Measurements from ENCODE around the gene CYTH1.
A peak's percentile ranks its signal among the peaks of the same experiment; 100 is the strongest.

Gene CYTH1

DNA sequence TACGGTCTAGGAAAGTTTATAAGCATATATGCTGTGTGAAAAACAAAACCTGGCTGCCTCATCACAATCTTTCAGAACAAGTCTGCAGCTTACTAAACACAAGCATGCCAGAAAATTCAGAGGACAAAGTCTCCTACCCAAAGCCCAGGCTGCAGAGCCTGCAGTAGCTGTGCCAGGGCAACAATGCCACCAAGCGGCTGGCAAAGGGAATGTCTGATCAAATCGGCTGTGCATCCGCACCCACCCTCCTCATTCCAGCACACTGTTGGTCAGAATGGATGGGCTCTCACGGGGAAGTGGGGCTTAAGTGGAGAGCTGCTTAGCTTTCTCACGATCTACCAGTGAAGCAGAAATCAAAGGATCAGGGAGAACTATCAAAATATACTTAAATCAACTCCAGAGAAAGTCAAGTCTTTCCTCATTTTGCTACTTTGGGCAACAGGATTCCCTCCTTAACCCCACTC, 73.5 kb downstream of the CYTH1 start:
- peaks cover 16% of the 10 kb centered on the region for H3K4me1 ChIP-seq (ENCODE audit: control insufficient read depth, insufficient read depth, low read length)
- TF ChIP-seq, protein P1, sequence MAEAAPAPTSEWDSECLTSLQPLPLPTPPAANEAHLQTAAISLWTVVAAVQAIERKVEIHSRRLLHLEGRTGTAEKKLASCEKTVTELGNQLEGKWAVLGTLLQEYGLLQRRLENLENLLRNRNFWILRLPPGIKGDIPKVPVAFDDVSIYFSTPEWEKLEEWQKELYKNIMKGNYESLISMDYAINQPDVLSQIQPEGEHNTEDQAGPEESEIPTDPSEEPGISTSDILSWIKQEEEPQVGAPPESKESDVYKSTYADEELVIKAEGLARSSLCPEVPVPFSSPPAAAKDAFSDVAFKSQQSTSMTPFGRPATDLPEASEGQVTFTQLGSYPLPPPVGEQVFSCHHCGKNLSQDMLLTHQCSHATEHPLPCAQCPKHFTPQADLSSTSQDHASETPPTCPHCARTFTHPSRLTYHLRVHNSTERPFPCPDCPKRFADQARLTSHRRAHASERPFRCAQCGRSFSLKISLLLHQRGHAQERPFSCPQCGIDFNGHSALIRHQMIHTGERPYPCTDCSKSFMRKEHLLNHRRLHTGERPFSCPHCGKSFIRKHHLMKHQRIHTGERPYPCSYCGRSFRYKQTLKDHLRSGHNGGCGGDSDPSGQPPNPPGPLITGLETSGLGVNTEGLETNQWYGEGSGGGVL (tag by site-specific recombination; IDR thresholded peaks at IDR 0.05), result no peak
- TF ChIP-seq, protein P2, sequence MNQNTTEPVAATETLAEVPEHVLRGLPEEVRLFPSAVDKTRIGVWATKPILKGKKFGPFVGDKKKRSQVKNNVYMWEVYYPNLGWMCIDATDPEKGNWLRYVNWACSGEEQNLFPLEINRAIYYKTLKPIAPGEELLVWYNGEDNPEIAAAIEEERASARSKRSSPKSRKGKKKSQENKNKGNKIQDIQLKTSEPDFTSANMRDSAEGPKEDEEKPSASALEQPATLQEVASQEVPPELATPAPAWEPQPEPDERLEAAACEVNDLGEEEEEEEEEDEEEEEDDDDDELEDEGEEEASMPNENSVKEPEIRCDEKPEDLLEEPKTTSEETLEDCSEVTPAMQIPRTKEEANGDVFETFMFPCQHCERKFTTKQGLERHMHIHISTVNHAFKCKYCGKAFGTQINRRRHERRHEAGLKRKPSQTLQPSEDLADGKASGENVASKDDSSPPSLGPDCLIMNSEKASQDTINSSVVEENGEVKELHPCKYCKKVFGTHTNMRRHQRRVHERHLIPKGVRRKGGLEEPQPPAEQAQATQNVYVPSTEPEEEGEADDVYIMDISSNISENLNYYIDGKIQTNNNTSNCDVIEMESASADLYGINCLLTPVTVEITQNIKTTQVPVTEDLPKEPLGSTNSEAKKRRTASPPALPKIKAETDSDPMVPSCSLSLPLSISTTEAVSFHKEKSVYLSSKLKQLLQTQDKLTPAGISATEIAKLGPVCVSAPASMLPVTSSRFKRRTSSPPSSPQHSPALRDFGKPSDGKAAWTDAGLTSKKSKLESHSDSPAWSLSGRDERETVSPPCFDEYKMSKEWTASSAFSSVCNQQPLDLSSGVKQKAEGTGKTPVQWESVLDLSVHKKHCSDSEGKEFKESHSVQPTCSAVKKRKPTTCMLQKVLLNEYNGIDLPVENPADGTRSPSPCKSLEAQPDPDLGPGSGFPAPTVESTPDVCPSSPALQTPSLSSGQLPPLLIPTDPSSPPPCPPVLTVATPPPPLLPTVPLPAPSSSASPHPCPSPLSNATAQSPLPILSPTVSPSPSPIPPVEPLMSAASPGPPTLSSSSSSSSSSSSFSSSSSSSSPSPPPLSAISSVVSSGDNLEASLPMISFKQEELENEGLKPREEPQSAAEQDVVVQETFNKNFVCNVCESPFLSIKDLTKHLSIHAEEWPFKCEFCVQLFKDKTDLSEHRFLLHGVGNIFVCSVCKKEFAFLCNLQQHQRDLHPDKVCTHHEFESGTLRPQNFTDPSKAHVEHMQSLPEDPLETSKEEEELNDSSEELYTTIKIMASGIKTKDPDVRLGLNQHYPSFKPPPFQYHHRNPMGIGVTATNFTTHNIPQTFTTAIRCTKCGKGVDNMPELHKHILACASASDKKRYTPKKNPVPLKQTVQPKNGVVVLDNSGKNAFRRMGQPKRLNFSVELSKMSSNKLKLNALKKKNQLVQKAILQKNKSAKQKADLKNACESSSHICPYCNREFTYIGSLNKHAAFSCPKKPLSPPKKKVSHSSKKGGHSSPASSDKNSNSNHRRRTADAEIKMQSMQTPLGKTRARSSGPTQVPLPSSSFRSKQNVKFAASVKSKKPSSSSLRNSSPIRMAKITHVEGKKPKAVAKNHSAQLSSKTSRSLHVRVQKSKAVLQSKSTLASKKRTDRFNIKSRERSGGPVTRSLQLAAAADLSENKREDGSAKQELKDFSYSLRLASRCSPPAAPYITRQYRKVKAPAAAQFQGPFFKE (tag by site-specific recombination; IDR thresholded peaks at IDR 0.05; ENCODE audit: borderline replicate concordance), result no peak
- TF ChIP-seq ZNF654 (tag by site-specific recombination; IDR thresholded peaks at IDR 0.05; ENCODE audit: low read depth) (peak; percentile 86), ZNF2 (tag by site-specific recombination; IDR thresholded peaks at IDR 0.05) (peak; percentile 96), ZNF660 (tag by site-specific recombination; IDR thresholded peaks at IDR 0.05) (peak; percentile 67), ZNF747 (tag by site-specific recombination; IDR thresholded peaks at IDR 0.05) (no peak), ZNF777 (tag by site-specific recombination; IDR thresholded peaks at IDR 0.05; ENCODE audit: borderline replicate concordance) (no peak), ZNF211 (tag by site-specific recombination; IDR thresholded peaks at IDR 0.05; ENCODE audit: low read depth) (no peak), ZNF394 (tag by site-specific recombination; IDR thresholded peaks at IDR 0.05; ENCODE audit: borderline replicate concordance) (no peak), ZNF10 (tag by site-specific recombination; IDR thresholded peaks at IDR 0.05) (no peak), ZNF302 (tag by site-specific recombination; IDR thresholded peaks at IDR 0.05; ENCODE audit: low read depth) (no peak), ZNF658 (tag by site-specific recombination; IDR thresholded peaks at IDR 0.05) (no peak), ZNF560 (tag by site-specific recombination; IDR thresholded peaks at IDR 0.05; ENCODE audit: borderline replicate concordance) (no peak), ZBTB17 (tag by site-specific recombination; IDR thresholded peaks at IDR 0.05) (peak; percentile 59), ZNF701 (tag by site-specific recombination; IDR thresholded peaks at IDR 0.05) (no peak), ZNF521 (tag by site-specific recombination; IDR thresholded peaks at IDR 0.05) (no peak)
- TF ChIP-seq, protein P3, sequence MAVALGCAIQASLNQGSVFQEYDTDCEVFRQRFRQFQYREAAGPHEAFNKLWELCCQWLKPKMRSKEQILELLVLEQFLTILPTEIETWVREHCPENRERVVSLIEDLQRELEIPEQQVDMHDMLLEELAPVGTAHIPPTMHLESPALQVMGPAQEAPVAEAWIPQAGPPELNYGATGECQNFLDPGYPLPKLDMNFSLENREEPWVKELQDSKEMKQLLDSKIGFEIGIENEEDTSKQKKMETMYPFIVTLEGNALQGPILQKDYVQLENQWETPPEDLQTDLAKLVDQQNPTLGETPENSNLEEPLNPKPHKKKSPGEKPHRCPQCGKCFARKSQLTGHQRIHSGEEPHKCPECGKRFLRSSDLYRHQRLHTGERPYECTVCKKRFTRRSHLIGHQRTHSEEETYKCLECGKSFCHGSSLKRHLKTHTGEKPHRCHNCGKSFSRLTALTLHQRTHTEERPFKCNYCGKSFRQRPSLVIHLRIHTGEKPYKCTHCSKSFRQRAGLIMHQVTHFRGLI (tag by site-specific recombination; IDR thresholded peaks at IDR 0.05), result 0 out of 2 replicates have a peak, but pooled peaks have one; percentile 25
- TF ChIP-seq, protein P4, sequence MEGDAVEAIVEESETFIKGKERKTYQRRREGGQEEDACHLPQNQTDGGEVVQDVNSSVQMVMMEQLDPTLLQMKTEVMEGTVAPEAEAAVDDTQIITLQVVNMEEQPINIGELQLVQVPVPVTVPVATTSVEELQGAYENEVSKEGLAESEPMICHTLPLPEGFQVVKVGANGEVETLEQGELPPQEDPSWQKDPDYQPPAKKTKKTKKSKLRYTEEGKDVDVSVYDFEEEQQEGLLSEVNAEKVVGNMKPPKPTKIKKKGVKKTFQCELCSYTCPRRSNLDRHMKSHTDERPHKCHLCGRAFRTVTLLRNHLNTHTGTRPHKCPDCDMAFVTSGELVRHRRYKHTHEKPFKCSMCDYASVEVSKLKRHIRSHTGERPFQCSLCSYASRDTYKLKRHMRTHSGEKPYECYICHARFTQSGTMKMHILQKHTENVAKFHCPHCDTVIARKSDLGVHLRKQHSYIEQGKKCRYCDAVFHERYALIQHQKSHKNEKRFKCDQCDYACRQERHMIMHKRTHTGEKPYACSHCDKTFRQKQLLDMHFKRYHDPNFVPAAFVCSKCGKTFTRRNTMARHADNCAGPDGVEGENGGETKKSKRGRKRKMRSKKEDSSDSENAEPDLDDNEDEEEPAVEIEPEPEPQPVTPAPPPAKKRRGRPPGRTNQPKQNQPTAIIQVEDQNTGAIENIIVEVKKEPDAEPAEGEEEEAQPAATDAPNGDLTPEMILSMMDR (tag by site-specific recombination; IDR thresholded peaks at IDR 0.05), result peak; percentile 80
- TF ChIP-seq, protein P5, sequence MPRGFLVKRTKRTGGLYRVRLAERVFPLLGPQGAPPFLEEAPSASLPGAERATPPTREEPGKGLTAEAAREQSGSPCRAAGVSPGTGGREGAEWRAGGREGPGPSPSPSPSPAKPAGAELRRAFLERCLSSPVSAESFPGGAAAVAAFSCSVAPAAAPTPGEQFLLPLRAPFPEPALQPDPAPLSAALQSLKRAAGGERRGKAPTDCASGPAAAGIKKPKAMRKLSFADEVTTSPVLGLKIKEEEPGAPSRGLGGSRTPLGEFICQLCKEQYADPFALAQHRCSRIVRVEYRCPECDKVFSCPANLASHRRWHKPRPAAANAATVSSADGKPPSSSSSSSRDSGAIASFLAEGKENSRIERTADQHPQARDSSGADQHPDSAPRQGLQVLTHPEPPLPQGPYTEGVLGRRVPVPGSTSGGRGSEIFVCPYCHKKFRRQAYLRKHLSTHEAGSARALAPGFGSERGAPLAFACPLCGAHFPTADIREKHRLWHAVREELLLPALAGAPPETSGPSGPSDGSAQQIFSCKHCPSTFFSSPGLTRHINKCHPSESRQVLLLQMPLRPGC (tag by site-specific recombination; IDR thresholded peaks at IDR 0.05), result peak; percentile 79
- TF ChIP-seq, protein P6, sequence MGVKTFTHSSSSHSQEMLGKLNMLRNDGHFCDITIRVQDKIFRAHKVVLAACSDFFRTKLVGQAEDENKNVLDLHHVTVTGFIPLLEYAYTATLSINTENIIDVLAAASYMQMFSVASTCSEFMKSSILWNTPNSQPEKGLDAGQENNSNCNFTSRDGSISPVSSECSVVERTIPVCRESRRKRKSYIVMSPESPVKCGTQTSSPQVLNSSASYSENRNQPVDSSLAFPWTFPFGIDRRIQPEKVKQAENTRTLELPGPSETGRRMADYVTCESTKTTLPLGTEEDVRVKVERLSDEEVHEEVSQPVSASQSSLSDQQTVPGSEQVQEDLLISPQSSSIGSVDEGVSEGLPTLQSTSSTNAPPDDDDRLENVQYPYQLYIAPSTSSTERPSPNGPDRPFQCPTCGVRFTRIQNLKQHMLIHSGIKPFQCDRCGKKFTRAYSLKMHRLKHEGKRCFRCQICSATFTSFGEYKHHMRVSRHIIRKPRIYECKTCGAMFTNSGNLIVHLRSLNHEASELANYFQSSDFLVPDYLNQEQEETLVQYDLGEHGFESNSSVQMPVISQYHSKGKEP (tag by site-specific recombination; IDR thresholded peaks at IDR 0.05), result no peak

More for the DNA sequence above, 73.5 kb downstream of the CYTH1 start:
- Histone ChIP-seq H3K27ac (ENCODE audit: extremely low read depth, low read depth, low read length) (no peak overlapping the region), H3K4me3 (ENCODE audit: low read depth, low read length) (no peak overlapping the region), H3K36me3 (ENCODE audit: control insufficient read depth in 2 of 2, insufficient read depth in 1 of 2, low read length in 2 of 2) (peaks cover 0 to 27% of the 10 kb centered on the region in 2 experiments; a peak in 2 of 3 replicates), H3K9me3 (ENCODE audit: control insufficient read depth, insufficient read depth, low read depth, low read length) (no peaks in the 10 kb centered on the region)
- CTCF ChIA-PET, result interaction anchor here (0.6 to 8.2 kb wide), 60 partner anchors 9 to 1084 kb away, joined by 3 to 157 read pairs (median 5); no protein-coding TSS in a partner anchor
- POLR2A ChIA-PET, result interaction anchor here (2.1 kb wide), 1 partner anchor 28 kb away, joined by 9 read pairs; no protein-coding TSS in a partner anchor

All from HEK293 (cell line).